ENCODE results near the gene GON4L.
"Not testable (repeated sequence)": the region's sequence is repeated elsewhere in the genome, so short reads cannot be mapped to it uniquely, and the experiment has no call there.

The GON4L gene

GRCh38 chr1:155709391-155709790 lies 147.6 kb downstream of the GON4L start:
- TF ChIP-seq CTCF (IDR thresholded peaks at IDR 0.05) = no peak
- no peak overlapping the region for H3K27ac ChIP-seq
- no peaks in the 10 kb centered on the region for H3K9me3 ChIP-seq (ENCODE audit: control insufficient read depth, low read length)
- H3K27me3 ChIP-seq (ENCODE audit: control insufficient read depth, insufficient read depth, low read length) = no peaks in the 10 kb centered on the region
- H3K4me3 ChIP-seq (ENCODE audit: low read depth, low read length) = no peak overlapping the region
- H3K4me1 ChIP-seq = no peaks in the 10 kb centered on the region
- no peak overlapping the region for H3K4me2 ChIP-seq (ENCODE audit: low read length)
- no peaks in the 10 kb centered on the region for H3K36me3 ChIP-seq (ENCODE audit: control insufficient read depth, insufficient read depth, low read length)
- peaks cover 4% of the 10 kb centered on the region for H3K79me2 ChIP-seq
- no peak overlapping the region for H2AFZ ChIP-seq
- no peak overlapping the region for H3K9ac ChIP-seq

DNA sequence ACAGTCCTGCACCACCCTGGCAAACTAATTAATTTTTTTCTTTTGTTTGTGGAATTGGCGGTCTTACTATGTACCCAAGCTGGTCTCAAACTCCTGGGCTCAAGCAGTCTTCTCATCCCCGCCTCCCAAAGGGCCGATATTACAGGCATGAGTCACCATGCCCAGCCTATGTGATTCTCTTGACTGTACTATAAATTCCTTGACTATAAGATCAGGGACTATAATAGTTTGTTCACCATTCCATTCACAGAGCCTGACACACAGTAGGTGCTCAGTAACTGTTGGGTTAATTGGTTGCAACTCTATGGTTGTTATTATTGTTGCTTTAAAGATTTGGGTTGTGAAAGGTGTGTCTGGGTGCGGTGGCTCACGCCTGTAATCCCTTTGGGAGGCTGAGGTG lies 150.9 kb downstream of the GON4L start:
- Histone ChIP-seq H3K36me3 (ENCODE audit: control insufficient read depth, insufficient read depth, low read length) (no peaks in the 10 kb centered on the region), H3K4me2 (ENCODE audit: low read length) (no peak overlapping the region), H3K27ac (no peak overlapping the region), H3K4me1 (no peaks in the 10 kb centered on the region), H3K4me3 (ENCODE audit: low read depth, low read length) (no peak overlapping the region), H3K9me3 (ENCODE audit: control insufficient read depth, low read length) (no peaks in the 10 kb centered on the region), H3K27me3 (ENCODE audit: control insufficient read depth, insufficient read depth, low read length) (no peaks in the 10 kb centered on the region), H2AFZ (no peak overlapping the region), H3K79me2 (peaks cover 4% of the 10 kb centered on the region), H3K9ac (no peak overlapping the region)
- TF ChIP-seq CTCF (IDR thresholded peaks at IDR 0.05) = no peak

- peaks cover 11% of the 10 kb centered on the region for H3K79me2 ChIP-seq
- not testable (repeated sequence) for H3K27me3 ChIP-seq (ENCODE audit: control insufficient read depth, insufficient read depth, low read length); H2AFZ ChIP-seq; H3K9ac ChIP-seq; H3K4me2 ChIP-seq (ENCODE audit: low read length); H3K27ac ChIP-seq; H3K36me3 ChIP-seq (ENCODE audit: control insufficient read depth, insufficient read depth, low read length); H3K4me1 ChIP-seq; H3K4me3 ChIP-seq (ENCODE audit: low read depth, low read length); H3K9me3 ChIP-seq (ENCODE audit: control insufficient read depth, low read length)
Measured at GRCh38 chr1:155704414-155704813, 152.6 kb downstream of the GON4L start.

DNA sequence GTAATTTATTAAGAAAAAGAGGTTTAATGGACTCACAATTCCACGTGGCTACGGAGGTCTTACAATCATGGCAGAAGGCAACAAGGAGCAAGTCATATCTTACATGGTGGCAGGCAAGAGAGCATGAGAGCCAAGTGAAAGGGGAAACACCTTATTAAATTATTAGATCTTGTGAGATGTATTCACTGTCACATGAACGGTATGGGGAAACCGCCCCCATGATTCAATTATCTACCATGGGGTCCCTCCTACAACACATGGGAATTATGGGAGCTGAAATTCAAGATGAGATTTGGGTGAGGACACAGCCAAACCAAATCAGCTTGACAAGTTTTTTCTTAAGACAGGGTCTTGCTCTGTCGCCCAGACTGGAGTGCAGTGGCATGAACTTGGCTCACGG lies 153.8 kb downstream of the GON4L start:
- H3K4me3 ChIP-seq (ENCODE audit: low read depth, low read length) = no peak overlapping the region
- no peaks in the 10 kb centered on the region for H3K36me3 ChIP-seq (ENCODE audit: control insufficient read depth, insufficient read depth, low read length)
- H3K27me3 ChIP-seq (ENCODE audit: control insufficient read depth, insufficient read depth, low read length) = no peaks in the 10 kb centered on the region
- no peak overlapping the region for H3K27ac ChIP-seq
- peaks cover 15% of the 10 kb centered on the region for H3K79me2 ChIP-seq
- H3K9ac ChIP-seq = no peak overlapping the region
- no peak overlapping the region for H3K4me2 ChIP-seq (ENCODE audit: low read length)
- no peak for TF ChIP-seq CTCF (IDR thresholded peaks at IDR 0.05)
- H2AFZ ChIP-seq = no peak overlapping the region
- H3K4me1 ChIP-seq = no peaks in the 10 kb centered on the region
- no peaks in the 10 kb centered on the region for H3K9me3 ChIP-seq (ENCODE audit: control insufficient read depth, low read length)

GRCh38 chr1:155701675-155702074 lies 155.3 kb downstream of the GON4L start:
- not testable (repeated sequence) for H3K9me3 ChIP-seq (ENCODE audit: control insufficient read depth, low read length); H3K36me3 ChIP-seq (ENCODE audit: control insufficient read depth, insufficient read depth, low read length); H3K27ac ChIP-seq; H3K4me1 ChIP-seq; H2AFZ ChIP-seq; H3K4me2 ChIP-seq (ENCODE audit: low read length); H3K27me3 ChIP-seq (ENCODE audit: control insufficient read depth, insufficient read depth, low read length); H3K9ac ChIP-seq; H3K4me3 ChIP-seq (ENCODE audit: low read depth, low read length)
- peaks cover 19% of the 10 kb centered on the region for H3K79me2 ChIP-seq
